IMR-90 (cell line): Measurements from ENCODE around the gene ZMYND11. TPM values are rescaled to one million over a fixed set of nuclear protein-coding genes. Genes with fewer than 3 reads are reported as not detected.
A peak's percentile ranks its signal among the peaks of the same experiment; 100 is the strongest.

Experiments used
- ATAC-seq: fragments of 200-7000 bp; cut with Tn5 transposase; 2 replicates; pipeline ENCODE4 v1.9.1; 2020; ENCODE audit warnings: low read depth, mild to moderate bottlenecking, moderate library complexity
- BruUV-seq: library from RNA; stranded (reverse); fragments of 400-500 nt; replicated peaks from 2 replicates; lab custom pipeline; 2021; lab: Mats Ljungman, UMichigan
- CTCF ChIA-PET: fragments of 300-600 bp; formaldehyde crosslinking; extraction: SDS; loops from one replicate; lab custom pipeline; 2021; ENCODE audit warnings: antibody characterized with exemption; lab: Yijun Ruan, JAX
- POLR2A ChIA-PET: fragments of 300-600 bp; sonication (Branson Sonifier 250); formaldehyde crosslinking; loops from one replicate; lab custom pipeline; 2022; ENCODE audit warnings: antibody characterized with exemption; ENCODE audit not compliant: unreplicated experiment; lab: Charles Lee
- DNase-seq: peaks from one replicate; pipeline ENCODE4 v3.0.0; 2013
- H2AFZ ChIP-seq: replicated peaks from 2 replicates; pipeline ENCODE3; 2013; ENCODE audit warnings: low read length, mild to moderate bottlenecking; ENCODE audit not compliant: poor library complexity
- H2AK5ac ChIP-seq: 2 replicates; pipeline ENCODE4 v1.6.1; 2013; ENCODE audit warnings: low read depth, low read length, inconsistent platforms
- H2AK9ac ChIP-seq: replicated peaks from 2 replicates; pipeline ENCODE3; 2013; ENCODE audit warnings: mild to moderate bottlenecking, low read depth, low read length, moderate library complexity; ENCODE audit not compliant: poor library complexity
- H2BK120ac ChIP-seq: 2 replicates; pipeline ENCODE4 v1.6.1; 2013; ENCODE audit warnings: low read depth, low read length, inconsistent platforms
- H2BK15ac ChIP-seq: 3 replicates; pipeline ENCODE4 v1.6.1; 2013; ENCODE audit warnings: low read depth, low read length, inconsistent platforms
- H2BK20ac ChIP-seq: 2 replicates; pipeline ENCODE4 v1.6.1; 2013; ENCODE audit warnings: low read depth, mild to moderate bottlenecking, inconsistent platforms, low read length, moderate library complexity
- H2BK5ac ChIP-seq: 2 replicates; pipeline ENCODE4 v1.6.1; 2013; ENCODE audit warnings: mild to moderate bottlenecking, low read depth, low read length, inconsistent platforms; ENCODE audit not compliant: poor library complexity, severe bottlenecking
- H3K14ac ChIP-seq: replicated peaks from 2 replicates; pipeline ENCODE4 v1.6.1; 2013; ENCODE audit warnings: low read depth, low read length, inconsistent platforms
- H3K18ac ChIP-seq: 2 replicates; pipeline ENCODE4 v1.6.1; 2013; ENCODE audit warnings: low read depth, low read length, control low read depth
- H3K23ac ChIP-seq: 2 replicates; pipeline ENCODE4 v1.6.1; 2013; ENCODE audit warnings: low read depth, low read length, inconsistent platforms
- H3K27ac ChIP-seq: 2 replicates; pipeline ENCODE4 v1.5.1; 2013; ENCODE audit warnings: mild to moderate bottlenecking, control low read depth, low read length; ENCODE audit not compliant: insufficient read depth
- H3K27me3 ChIP-seq: 2 replicates; pipeline ENCODE4 v1.6.1; 2013; ENCODE audit warnings: low read length; ENCODE audit not compliant: control insufficient read depth, insufficient read depth
- H3K36me3 ChIP-seq: 2 replicates; pipeline ENCODE4 v1.6.1; 2013; ENCODE audit warnings: low read length, mixed read lengths; ENCODE audit not compliant: control insufficient read depth, insufficient read depth
- H3K4ac ChIP-seq: 2 replicates; pipeline ENCODE4 v1.6.1; 2013; ENCODE audit warnings: low read depth, low read length, inconsistent platforms
- H3K4me1 ChIP-seq: 2 replicates; pipeline ENCODE4 v1.6.1; 2013; ENCODE audit warnings: low read length, mixed read lengths; ENCODE audit not compliant: control insufficient read depth, insufficient read depth
- H3K4me2 ChIP-seq: 2 replicates; pipeline ENCODE4 v1.6.1; 2013; ENCODE audit warnings: low read depth, mild to moderate bottlenecking, control low read depth, low read length, moderate library complexity
- H3K4me3 ChIP-seq: 2 replicates; pipeline ENCODE4 v1.5.1; 2013; ENCODE audit warnings: low read depth, mild to moderate bottlenecking, control low read depth, low read length, moderate library complexity; ENCODE audit not compliant: insufficient read depth
- H3K56ac ChIP-seq: 2 replicates; pipeline ENCODE4 v1.6.1; 2013; ENCODE audit warnings: low read length, inconsistent platforms; ENCODE audit not compliant: insufficient read depth; ENCODE audit errors: extremely low read depth
- H3K79me1 ChIP-seq, 2 experiments: 2 replicates each; pipeline ENCODE4 v1.6.1; 2013; ENCODE audit warnings: low read length in 2 of 2, inconsistent platforms in 1 of 2, low read depth in 1 of 2
- H3K9ac ChIP-seq: 2 replicates; pipeline ENCODE4 v1.6.1; 2013; ENCODE audit warnings: low read depth, low read length, control low read depth
- H3K9me1 ChIP-seq: 2 replicates; pipeline ENCODE4 v1.6.1; 2013; ENCODE audit warnings: low read length, inconsistent platforms; ENCODE audit not compliant: insufficient read depth
- H3K9me3 ChIP-seq: 2 replicates; pipeline ENCODE4 v1.6.1; 2013; ENCODE audit warnings: low read length; ENCODE audit not compliant: control insufficient read depth, insufficient read depth
- H4K20me1 ChIP-seq: 2 replicates; pipeline ENCODE4 v1.6.1; 2013; ENCODE audit warnings: low read length, inconsistent platforms; ENCODE audit not compliant: insufficient read depth
- H4K5ac ChIP-seq: 2 replicates; pipeline ENCODE4 v1.6.1; 2013; ENCODE audit warnings: mild to moderate bottlenecking, low read depth, low read length, control low read depth
- H4K8ac ChIP-seq, 2 experiments: 2 replicates each; pipeline ENCODE4 v1.6.1; 2013; ENCODE audit warnings: low read depth in 2 of 2, low read length in 2 of 2, control low read depth in 1 of 2, inconsistent platforms in 1 of 2
- H4K91ac ChIP-seq: 2 replicates; pipeline ENCODE4 v1.6.1; 2013; ENCODE audit warnings: low read depth, low read length, inconsistent platforms; ENCODE audit not compliant: insufficient read depth
- BHLHE40 ChIP-seq: fragments of 150-350 bp; IDR thresholded peaks from 2 replicates; pipeline ENCODE4 v1.6.1; 2016; ENCODE audit warnings: mild to moderate bottlenecking, low read depth, low read length
- CEBPB ChIP-seq: IDR thresholded peaks from 2 replicates; pipeline ENCODE4 v1.6.1; 2012; ENCODE audit warnings: low read depth, low read length, improper control_type of control experiment
- CHD1 ChIP-seq: IDR thresholded peaks from 2 replicates; pipeline ENCODE4 v1.6.1; 2012; ENCODE audit warnings: low read depth, low read length, improper control_type of control experiment
- CTCF ChIP-seq: conservative IDR thresholded peaks from 2 replicates; pipeline ENCODE4 v1.5.1; 2012; ENCODE audit warnings: mild to moderate bottlenecking, low read depth, low read length, improper control_type of control experiment
- FOS ChIP-seq: fragments of 150-350 bp; IDR thresholded peaks from 2 replicates; pipeline ENCODE4 v1.6.1; 2016; ENCODE audit warnings: low read depth, low read length
- MAFK ChIP-seq: IDR thresholded peaks from 2 replicates; pipeline ENCODE4 v1.6.1; 2012; ENCODE audit warnings: low read depth, low read length, improper control_type of control experiment
- MAZ ChIP-seq: IDR thresholded peaks from 2 replicates; pipeline ENCODE4 v1.6.1; 2012; ENCODE audit warnings: low read depth, mild to moderate bottlenecking, low read length, improper control_type of control experiment, moderate library complexity, borderline replicate concordance
- MXI1 ChIP-seq: IDR thresholded peaks from 2 replicates; pipeline ENCODE4 v1.6.1; 2012; ENCODE audit warnings: low read depth, mild to moderate bottlenecking, low read length, moderate library complexity, borderline replicate concordance
- NFE2L2 ChIP-seq: fragments of 150-350 bp; IDR thresholded peaks from 2 replicates; pipeline ENCODE4 v1.6.1; 2016; ENCODE audit warnings: low read depth, mild to moderate bottlenecking, low read length
- POLR2A ChIP-seq: IDR thresholded peaks from 2 replicates; pipeline ENCODE4 v1.6.1; 2012; ENCODE audit warnings: mild to moderate bottlenecking, low read depth, low read length
- RAD21 ChIP-seq: IDR thresholded peaks from 2 replicates; pipeline ENCODE4 v1.6.1; 2012; ENCODE audit warnings: low read length, improper control_type of control experiment
- RCOR1 ChIP-seq: IDR thresholded peaks from 2 replicates; pipeline ENCODE4 v1.6.1; 2012; ENCODE audit warnings: mild to moderate bottlenecking, low read length, improper control_type of control experiment; ENCODE audit not compliant: insufficient replicate concordance
- SMC3 ChIP-seq: fragments of 150-350 bp; IDR thresholded peaks from 2 replicates; pipeline ENCODE4 v1.6.1; 2016; ENCODE audit warnings: low read depth, mild to moderate bottlenecking, antibody characterized with exemption, low read length, moderate library complexity
- USF2 ChIP-seq: fragments of 150-350 bp; IDR thresholded peaks from 2 replicates; pipeline ENCODE4 v1.6.1; 2017; ENCODE audit warnings: mild to moderate bottlenecking, antibody characterized with exemption, low read length, low read depth
- WGBS, 2 experiments: methylation state at CpG; one replicate each; pipeline versions ENCODE4 v1.1.5 to v1.1.7; 2013; ENCODE audit warnings: missing lambda C conversion rate in 2 of 2; ENCODE audit not compliant: insufficient read length in 1 of 2; ENCODE audit errors: extremely low coverage in 2 of 2; 5-methylcytosine and 5-hydroxymethylcytosine counted together
- dilution Hi-C: fragments of 300-500 bp; cut with HindIII; formaldehyde crosslinking; loops from one replicate; pipeline ENCODE4 v1.14.3; 2018; ENCODE audit warnings: low sequenced_read_pairs; ENCODE audit not compliant: unreplicated experiment
- in situ Hi-C: fragments of 300-500 bp; cut with MboI; formaldehyde crosslinking; loops from 3 replicates; pipeline ENCODE4 v1.14.3; 2019; ENCODE audit warnings: low sequenced_read_pairs, inconsistent platforms, mixed read lengths
- intact Hi-C: fragments of 100-400 bp; cut with micrococcal nuclease; formaldehyde crosslinking; loops from 2 replicates; pipeline ENCODE4 v1.10.0; 2022
- polyA plus RNA-seq, 3 experiments: library from polyadenylated mRNA; depleted of rRNA; stranded (reverse); fragments of >200 nt; gene quantifications; 2 replicates each; pipeline ENCODE4 v1.2.3, GENCODE V29; 2012; ENCODE audit warnings: low replicate concordance in 1 of 3
- total RNA-seq: library from RNA; depleted of rRNA; stranded (reverse); fragments of >200 nt; gene quantifications from 2 replicates; pipeline ENCODE4 v1.2.3, GENCODE V29; 2012
- TF ChIP-seq, protein P1 (sequence below): fragments of 150-350 bp; IDR thresholded peaks from 2 replicates; pipeline ENCODE4 v1.6.1; 2016; ENCODE audit warnings: low read depth, mild to moderate bottlenecking, low read length, moderate library complexity, borderline replicate concordance

The ZMYND11 gene
- total and polyA plus RNA-seq, 2 of the 4 experiments (the other 2 are of a cell fraction), result 39.5 to 72.2 TPM

DNA sequence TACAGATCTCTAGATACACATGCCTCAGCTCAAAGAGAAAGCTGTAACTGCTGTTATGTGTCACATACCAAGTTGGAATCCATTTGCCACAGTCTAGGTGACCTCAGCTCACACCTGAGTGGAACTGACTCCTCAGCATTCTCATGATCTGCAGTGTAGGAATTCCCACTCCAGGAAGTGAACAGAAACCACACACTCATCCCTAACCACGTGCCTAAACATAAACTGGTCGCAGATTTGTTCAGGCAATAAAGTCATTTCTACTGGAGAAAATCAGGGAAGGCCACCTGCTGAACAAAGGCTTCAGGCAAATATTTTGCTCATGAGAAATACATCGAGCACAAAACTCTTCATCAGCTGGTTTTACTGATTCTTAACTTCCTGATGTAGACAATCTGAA, 23.0 kb upstream of the ZMYND11 start:
- Histone ChIP-seq H3K14ac (no peak overlapping the region), H3K27me3 (peaks cover 5% of the 10 kb centered on the region; the same call in 1 of the 2 replicates), H4K20me1 (no peaks in the 10 kb centered on the region), H4K5ac (no peak overlapping the region), H2AFZ (no peak overlapping the region), H3K9me3 (no peaks in the 10 kb centered on the region), H4K8ac (no peak overlapping the region), H3K4ac (no peak overlapping the region), H4K91ac (no peak overlapping the region), H2BK20ac (no peak overlapping the region), H2BK5ac (no peak overlapping the region), H3K4me2 (no peak overlapping the region), H3K4me1 (no peaks in the 10 kb centered on the region), H2BK15ac (no peak overlapping the region), H2AK9ac (no peak overlapping the region), H3K18ac (no peak overlapping the region), H3K9me1 (no peaks in the 10 kb centered on the region), H3K36me3 (no peaks in the 10 kb centered on the region), H3K23ac (no peak overlapping the region), H2BK120ac (no peak overlapping the region), H3K79me1 (no peaks in the 10 kb centered on the region), H3K9ac (no peak overlapping the region), H3K4me3 (no peak overlapping the region), H2AK5ac (no peak overlapping the region), H3K56ac (no peak overlapping the region), H3K27ac (no peak overlapping the region)
- dilution Hi-C loops (no loop called here), in situ Hi-C loops (no loop called here), intact Hi-C loops (no loop called here)
- TF ChIP-seq MAFK (no peak), USF2 (no peak), MXI1 (no peak), SMC3 (no peak), BHLHE40 (no peak), NFE2L2 (no peak), CHD1 (no peak), RCOR1 (no peak), CTCF (no peak), POLR2A (no peak), MAZ (no peak), RAD21 (no peak), CEBPB (no peak), FOS (no peak)
- TF ChIP-seq, protein P1, sequence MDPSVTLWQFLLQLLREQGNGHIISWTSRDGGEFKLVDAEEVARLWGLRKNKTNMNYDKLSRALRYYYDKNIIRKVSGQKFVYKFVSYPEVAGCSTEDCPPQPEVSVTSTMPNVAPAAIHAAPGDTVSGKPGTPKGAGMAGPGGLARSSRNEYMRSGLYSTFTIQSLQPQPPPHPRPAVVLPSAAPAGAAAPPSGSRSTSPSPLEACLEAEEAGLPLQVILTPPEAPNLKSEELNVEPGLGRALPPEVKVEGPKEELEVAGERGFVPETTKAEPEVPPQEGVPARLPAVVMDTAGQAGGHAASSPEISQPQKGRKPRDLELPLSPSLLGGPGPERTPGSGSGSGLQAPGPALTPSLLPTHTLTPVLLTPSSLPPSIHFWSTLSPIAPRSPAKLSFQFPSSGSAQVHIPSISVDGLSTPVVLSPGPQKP, result no peak
- POLR2A ChIA-PET, result no interaction called here
- CTCF ChIA-PET, result no interaction called here
- no CpG with 5 or more reads among the region's 3 CpGs for WGBS, 2 experiments
- BruUV-seq, result no TSS peak
- no peak for ATAC-seq
- peak; percentile 10 for DNase-seq
